GM18907 (cell line): ENCODE data around the gene TMEM138.

ENCODE experiments used
- ATAC-seq: cut with Tn5 transposase; IDR thresholded peaks from one replicate; pipeline ENCODE4 v1.9.1; 2021; ENCODE audit warnings: mild to moderate bottlenecking, moderate library complexity; ENCODE audit not compliant: unreplicated experiment

The TMEM138 gene

DNA sequence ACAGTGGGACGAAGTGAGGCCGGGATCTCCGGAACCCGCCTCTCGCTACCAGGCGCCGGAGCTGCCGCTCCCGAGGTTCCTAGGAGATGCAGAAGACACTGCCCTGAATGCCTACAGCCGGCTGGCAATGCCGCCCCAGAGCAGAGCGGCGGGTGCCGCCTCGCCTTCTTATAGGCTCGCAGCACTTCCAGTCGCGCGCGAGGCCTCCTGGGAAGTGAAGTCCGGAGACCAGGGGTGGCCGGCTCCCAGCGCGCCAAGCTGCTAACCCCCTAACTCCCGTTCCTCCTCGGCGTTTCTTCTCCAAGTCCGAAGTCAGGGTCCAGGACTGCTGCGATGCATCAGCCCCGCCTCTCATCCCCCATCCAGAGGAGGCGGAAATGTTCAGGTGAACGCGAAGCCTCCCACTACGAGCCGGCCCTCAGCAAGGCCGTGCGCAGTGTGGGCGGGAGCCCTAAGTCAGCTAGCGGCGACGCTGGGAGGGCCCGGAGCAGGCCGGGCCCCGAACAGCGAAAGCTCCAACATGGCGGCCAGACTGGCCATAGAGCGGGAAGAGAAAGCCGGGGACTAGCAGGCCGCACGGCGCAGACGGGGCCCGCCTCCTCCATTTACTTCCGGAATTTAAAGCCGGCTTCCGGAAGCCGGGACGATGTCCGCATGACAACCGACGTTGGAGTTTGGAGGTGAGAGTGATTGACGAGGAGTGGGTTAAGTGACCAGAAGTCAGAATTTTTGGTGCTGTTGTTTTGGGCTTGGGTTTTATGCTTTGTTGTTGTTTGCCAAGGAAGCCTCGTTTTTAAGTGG is at the start of gene TMEM138, which contains the start of gene CYB561A3:
TSS of gene TMEM138 (plus strand) at position 634 of the 801 bp plus-strand sequence. CDS start 2,017 bp downstream, outside the sequence.
TSS of gene CYB561A3 (minus strand) at position 142 of the 801 bp plus-strand sequence. CDS start 5,169 bp downstream, outside the sequence.
- peak; percentile 85 for ATAC-seq

DNA sequence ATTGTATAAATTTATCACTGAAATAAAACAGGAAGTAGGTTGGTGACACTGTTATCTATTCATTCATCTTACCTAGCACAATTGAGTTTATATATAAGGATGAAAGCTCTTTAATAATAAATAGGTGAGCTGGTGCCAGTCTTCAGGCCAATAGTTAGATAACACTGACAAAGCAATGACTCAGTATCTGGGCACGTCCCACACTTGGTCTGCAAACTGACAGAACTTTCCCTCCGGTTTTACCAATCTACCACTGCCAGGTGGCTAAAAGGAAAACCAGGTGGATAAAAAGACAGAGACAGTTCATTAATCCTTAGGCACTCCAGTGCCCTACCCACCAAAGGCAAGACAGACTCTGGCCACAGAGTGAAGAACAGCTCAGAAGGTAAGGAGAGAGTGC is 46.9 kb upstream of the TMEM138 start:
- no peak for ATAC-seq

- ATAC-seq: no peak
Observed at GRCh38 chr11:61325649-61326414, 36.3 kb upstream of the TMEM138 start.

GRCh38 chr11:61327669-61328071 is 34.5 kb upstream of the TMEM138 start:
- ATAC-seq: no peak

DNA sequence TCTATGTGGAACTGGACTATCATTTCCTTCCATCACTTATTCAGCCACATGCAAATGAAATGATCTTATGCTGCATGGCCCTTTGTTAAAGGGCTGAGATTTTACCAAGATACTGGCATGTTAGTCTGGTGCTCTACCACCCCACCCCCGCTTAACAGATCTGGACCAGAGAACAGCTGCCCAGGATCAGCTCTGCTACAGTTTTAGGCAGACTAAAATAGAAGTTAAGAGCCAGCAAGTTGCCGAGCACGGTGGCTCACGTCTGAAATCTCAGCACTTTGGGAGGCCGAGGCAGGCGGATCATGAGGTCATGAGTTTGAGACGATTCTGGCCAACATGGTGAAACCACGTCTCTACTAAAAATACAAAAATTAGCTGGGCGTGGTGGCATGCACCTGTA is 33.8 kb upstream of the TMEM138 start:
- ATAC-seq: no peak

DNA sequence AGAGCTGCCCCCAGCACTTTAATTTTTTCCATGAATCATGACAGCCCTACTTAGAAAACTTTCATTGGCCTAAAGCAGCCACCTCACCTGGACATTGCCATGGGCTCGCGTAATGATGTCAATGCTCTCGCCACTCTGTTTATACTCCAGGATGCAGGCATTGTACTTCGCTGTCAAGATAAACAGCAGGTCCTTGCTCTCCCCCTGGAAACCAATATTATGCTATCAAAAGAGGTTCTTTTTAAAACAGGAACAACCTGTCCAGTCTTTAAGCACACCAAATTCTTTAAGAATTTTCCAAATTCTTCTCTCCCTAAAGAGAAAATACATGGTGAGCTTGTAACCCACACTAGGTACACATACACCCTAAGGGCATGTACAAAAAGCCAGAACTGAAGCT is 32.3 kb upstream of the TMEM138 start:
- no peak for ATAC-seq

DNA sequence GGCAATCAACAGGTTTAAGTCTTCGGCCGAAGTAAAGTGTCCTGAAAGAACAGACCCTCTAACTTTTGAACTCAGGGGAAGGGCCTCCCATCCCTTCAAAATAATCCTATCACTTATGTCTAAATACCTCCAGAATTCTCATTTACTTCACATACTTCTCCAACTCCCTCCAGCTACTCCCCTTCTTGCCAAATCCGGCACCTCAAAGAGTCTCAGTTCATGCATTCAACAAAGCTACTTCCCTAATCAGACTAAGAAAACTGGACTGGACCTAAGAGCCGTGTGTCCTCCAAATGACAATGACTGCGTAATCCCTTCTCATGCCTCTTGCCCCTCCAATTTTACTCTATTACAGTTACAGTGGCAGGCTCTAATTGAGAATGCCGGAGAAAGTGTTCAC is 30.5 kb upstream of the TMEM138 start:
- no peak for ATAC-seq

DNA sequence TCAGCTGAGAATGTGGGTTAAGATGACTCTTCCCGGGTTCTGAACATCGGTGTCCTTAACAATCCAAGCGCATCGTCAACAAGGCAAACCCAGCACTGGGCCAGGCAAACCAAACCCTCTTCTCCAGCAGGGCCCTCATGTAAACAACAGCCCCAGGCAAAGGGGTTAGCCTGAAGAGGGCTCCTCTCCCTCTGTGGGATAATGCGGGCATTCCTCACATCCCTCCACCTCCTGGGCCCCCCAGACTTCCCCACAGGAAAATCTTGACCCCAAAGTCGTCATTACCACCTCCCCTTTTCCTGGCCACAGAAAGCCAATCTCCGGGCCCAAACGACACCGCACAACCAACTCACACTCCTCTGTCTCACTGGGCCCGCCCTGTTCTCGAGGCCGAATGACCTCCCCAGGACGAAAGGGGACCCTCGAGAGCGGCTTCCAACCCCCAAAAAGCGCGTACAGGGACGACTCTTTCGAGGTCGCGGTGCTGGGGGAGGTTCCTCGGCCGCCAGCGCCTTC is 29.8 kb upstream of the TMEM138 start:
- peak; percentile 4 for ATAC-seq

DNA sequence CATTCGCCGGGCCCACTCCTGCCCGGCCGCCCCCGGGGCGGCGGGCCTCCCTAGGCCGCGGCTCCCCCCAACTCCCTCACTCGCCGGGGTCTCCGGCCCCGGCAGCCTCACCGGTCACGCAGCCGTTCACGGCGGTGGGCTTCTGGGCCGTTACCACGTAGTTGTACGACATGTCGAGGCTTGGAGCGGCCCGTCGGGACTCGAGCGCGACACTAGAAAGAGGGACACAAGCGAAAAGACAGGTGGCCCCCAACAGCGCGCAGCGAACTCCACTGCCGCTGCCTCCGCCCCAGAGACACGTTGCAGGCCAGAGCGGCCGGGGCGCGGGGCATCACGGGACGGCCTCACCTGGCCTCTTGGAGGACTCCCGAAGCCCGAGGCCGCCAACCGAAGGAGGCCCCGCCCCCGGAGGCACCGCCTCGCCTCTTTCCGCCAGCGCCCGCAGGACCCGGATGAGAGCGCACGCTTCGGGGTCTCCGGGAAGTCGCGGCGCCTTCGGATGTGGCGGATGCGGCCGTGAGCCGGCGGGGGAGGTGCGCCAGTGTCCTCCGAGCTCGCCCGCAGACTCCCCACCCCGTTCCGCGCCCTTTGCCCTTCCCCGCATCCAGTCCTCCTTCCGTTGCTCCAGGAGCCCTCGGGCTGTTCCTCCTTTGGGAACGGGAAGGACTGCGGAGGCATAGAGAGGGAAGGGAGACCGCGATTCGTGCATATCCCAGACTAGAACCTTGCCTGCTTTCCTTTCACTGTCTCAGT is 29.2 kb upstream of the TMEM138 start, which contains the start of the genes DDB1 and TKFC:
TSS of gene DDB1 (minus strand) at position 309 of the 753 bp plus-strand sequence. CDS start at position 172, 137 bp downstream.
TSS of gene TKFC (plus strand) at position 432 of the 753 bp plus-strand sequence. CDS start 1,501 bp downstream, outside the sequence.
- ATAC-seq: peak; percentile 86

GRCh38 chr11:61333550-61334433 is 28.4 kb upstream of the TMEM138 start:
- ATAC-seq: peak; percentile 19

DNA sequence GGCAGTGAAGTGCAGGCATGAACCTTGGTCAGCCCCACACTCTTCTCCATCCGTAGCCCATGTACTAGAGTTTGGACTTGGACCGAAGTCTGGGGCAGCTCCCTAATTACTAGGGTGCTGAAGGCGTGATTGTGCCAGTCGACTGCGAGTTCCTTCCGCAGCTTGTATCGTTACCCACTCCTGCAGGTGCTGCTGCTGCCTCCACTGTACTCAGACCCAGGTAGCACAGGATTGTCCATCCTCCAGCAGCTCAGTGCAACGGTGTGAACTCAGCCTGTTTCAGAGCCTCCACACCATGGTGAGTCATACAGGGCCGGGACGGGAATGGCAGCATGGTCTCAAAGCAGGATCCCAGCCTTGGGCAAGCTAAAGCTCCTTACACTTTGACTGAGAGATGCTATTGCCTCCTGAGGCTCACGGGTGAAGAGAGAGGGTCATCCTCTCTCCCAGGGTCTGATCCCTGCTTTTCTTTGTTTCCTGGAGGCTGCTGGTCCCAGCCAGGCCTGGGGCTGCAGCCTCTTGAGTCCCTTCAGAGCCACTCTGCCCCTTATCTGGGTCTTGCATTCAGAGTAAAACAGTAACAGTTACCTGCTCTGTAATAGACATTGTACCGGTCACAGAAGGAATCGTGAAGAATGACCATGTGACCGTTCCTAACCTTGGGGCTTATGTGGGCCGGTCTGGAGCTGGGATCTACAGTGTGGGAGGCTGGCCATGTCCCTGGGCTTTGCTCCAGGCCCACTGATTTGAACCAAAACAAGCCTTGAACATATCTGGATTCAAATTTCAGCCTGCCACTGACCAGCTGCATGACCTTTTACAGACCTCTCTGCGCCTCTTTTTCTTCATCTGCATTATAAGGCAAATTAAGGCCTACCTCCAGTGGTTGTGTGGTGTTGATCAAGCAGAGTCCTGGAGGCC is 27.5 kb upstream of the TMEM138 start:
- ATAC-seq: no peak

GRCh38 chr11:61335355-61335710 is 26.8 kb upstream of the TMEM138 start:
- ATAC-seq: no peak

DNA sequence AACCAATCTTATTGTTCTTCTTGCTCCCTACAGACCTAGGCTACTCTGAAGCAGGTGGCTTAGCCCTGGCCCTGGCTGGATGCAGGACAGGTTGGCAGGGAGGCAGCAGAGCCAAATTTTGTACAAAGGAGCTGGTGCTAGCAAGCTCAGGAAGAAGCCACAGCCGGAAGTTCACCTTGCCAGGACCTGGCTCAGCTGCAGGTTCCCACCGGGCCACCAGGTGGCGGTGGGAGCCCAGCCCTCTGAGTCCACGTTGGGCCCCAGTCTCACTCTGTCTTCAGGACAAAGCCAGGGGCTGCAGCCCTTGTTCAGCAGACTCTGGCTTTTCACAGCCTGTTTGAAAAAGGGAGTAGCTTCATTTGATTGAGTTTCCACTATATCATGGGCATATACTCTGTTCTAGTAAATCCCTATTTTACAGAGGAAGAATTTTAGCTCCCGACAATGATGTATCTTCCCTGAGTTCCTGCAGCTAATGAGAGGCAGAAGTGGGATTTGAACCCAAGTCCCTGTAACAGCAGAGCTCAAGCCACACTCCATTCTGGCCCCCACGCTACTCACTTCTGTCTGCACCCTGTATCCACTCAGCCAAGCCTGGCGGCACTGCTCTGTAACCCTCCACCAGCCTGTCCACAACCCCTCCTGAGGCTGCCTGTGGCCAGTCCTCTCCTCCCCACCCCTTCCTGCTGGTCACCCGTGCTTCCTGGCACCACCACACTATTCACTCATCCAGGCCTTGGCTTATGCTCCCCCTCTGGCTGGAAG is 25.8 kb upstream of the TMEM138 start:
- ATAC-seq: peak; percentile 55

- no peak for ATAC-seq
Observed at GRCh38 chr11:61337706-61338470, 24.3 kb upstream of the TMEM138 start.

GRCh38 chr11:61338783-61339489 is 23.2 kb upstream of the TMEM138 start:
- ATAC-seq: no peak

DNA sequence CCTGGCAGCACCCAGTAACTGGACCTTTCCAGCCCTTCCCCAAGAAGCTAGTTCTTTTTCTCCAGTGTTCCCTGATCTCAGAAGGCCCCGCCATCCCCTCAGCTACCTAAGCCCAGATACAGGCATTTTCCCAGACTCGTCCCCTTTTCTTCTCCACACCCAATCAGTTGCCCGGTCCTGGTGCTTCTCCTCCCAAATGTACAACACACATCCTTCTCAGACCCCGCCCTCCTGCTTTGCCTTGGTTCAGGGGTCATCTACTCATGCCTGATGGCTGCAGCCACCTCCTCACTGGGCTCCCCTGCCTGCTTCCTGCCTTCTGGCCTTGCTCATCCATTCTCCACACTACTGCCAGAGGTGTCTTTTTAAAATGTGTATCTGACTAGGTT is 22.7 kb upstream of the TMEM138 start:
- no peak for ATAC-seq

GRCh38 chr11:61340979-61341378 is 21.2 kb upstream of the TMEM138 start:
- ATAC-seq: no peak
